ENCODE data around the gene MADD.

The MADD gene

GRCh38 chr11:47350315-47350714, 80.4 kb downstream of the MADD start:
- no peaks in the 10 kb centered on the region for H3K9me3 ChIP-seq (ENCODE audit: insufficient read depth, low read length, severe bottlenecking)
- ATAC-seq (ENCODE audit: insufficient read depth, low read depth) (no peak), DNase-seq (no peak)
- H2AFZ ChIP-seq (ENCODE audit: low read depth, low read length) = no peak overlapping the region
- TF ChIP-seq EZH2 (IDR thresholded peaks at IDR 0.05; ENCODE audit: borderline replicate concordance, low read depth, low read length, severe bottlenecking) = no peak
- TF ChIP-seq CTCF (IDR thresholded peaks at IDR 0.05; ENCODE audit: borderline replicate concordance, extremely low read depth, low read length, poor library complexity, severe bottlenecking) = no peak
- no peaks in the 10 kb centered on the region for H4K20me1 ChIP-seq (ENCODE audit: insufficient read depth, low read length)
- no peak overlapping the region for H3K4me2 ChIP-seq (ENCODE audit: insufficient read depth, low read length)
- no peaks in the 10 kb centered on the region for H3K4me1 ChIP-seq (ENCODE audit: insufficient read depth, low read length)
- H3K79me2 ChIP-seq (ENCODE audit: insufficient read depth, low read length) = no peaks in the 10 kb centered on the region
- H3K9ac ChIP-seq (ENCODE audit: low read depth, low read length) = no peak overlapping the region
- no peaks in the 10 kb centered on the region for H3K27me3 ChIP-seq (ENCODE audit: insufficient read depth, low read length, poor library complexity)
- H3K4me3 ChIP-seq (ENCODE audit: low read depth in 1 of 2, low read length in 2 of 2) = no peak overlapping the region
- H3K27ac ChIP-seq (ENCODE audit: low read length) = no peak overlapping the region
- no peaks in the 10 kb centered on the region for H3K36me3 ChIP-seq (ENCODE audit: insufficient read depth, low read length)

- Histone ChIP-seq H2AFZ (ENCODE audit: low read depth, low read length) (no peak overlapping the region), H3K4me3 (ENCODE audit: low read depth in 1 of 2, low read length in 2 of 2) (no peak overlapping the region), H3K36me3 (ENCODE audit: insufficient read depth, low read length) (no peaks in the 10 kb centered on the region), H3K27ac (ENCODE audit: low read length) (no peak overlapping the region), H3K27me3 (ENCODE audit: insufficient read depth, low read length, poor library complexity) (no peaks in the 10 kb centered on the region), H3K9ac (ENCODE audit: low read depth, low read length) (no peak overlapping the region), H3K79me2 (ENCODE audit: insufficient read depth, low read length) (no peaks in the 10 kb centered on the region), H3K4me2 (ENCODE audit: insufficient read depth, low read length) (no peak overlapping the region), H3K4me1 (ENCODE audit: insufficient read depth, low read length) (no peaks in the 10 kb centered on the region), H3K9me3 (ENCODE audit: insufficient read depth, low read length, severe bottlenecking) (no peaks in the 10 kb centered on the region), H4K20me1 (ENCODE audit: insufficient read depth, low read length) (no peaks in the 10 kb centered on the region)
- TF ChIP-seq EZH2 (IDR thresholded peaks at IDR 0.05; ENCODE audit: borderline replicate concordance, low read depth, low read length, severe bottlenecking) (no peak), CTCF (IDR thresholded peaks at IDR 0.05; ENCODE audit: borderline replicate concordance, extremely low read depth, low read length, poor library complexity, severe bottlenecking) (no peak)
- no peak for ATAC-seq (ENCODE audit: insufficient read depth, low read depth)
- no peak for DNase-seq
Observed at GRCh38 chr11:47351156-47352126, 81.5 kb downstream of the MADD start.

GRCh38 chr11:47352556-47352955, 82.6 kb downstream of the MADD start, which contains the start of gene MYBPC3:
Gene MYBPC3 (minus strand): TSS chr11:47352702. CDS start chr11:47352647, 55 bp downstream.
- no peaks in the 10 kb centered on the region for H3K79me2 ChIP-seq (ENCODE audit: insufficient read depth, low read length)
- DNase-seq = no peak
- no peaks in the 10 kb centered on the region for H3K9me3 ChIP-seq (ENCODE audit: insufficient read depth, low read length, severe bottlenecking)
- no peak within 1 kb of the TSS for H3K4me2 ChIP-seq (ENCODE audit: insufficient read depth, low read length)
- H3K9ac ChIP-seq (ENCODE audit: low read depth, low read length) = no peak within 1 kb of the TSS
- no peaks in the 10 kb centered on the region for H3K36me3 ChIP-seq (ENCODE audit: insufficient read depth, low read length)
- TF ChIP-seq CTCF (IDR thresholded peaks at IDR 0.05; ENCODE audit: borderline replicate concordance, extremely low read depth, low read length, poor library complexity, severe bottlenecking) (no peak), EZH2 (IDR thresholded peaks at IDR 0.05; ENCODE audit: borderline replicate concordance, low read depth, low read length, severe bottlenecking) (no peak)
- no peaks in the 10 kb centered on the region for H4K20me1 ChIP-seq (ENCODE audit: insufficient read depth, low read length)
- H3K27ac ChIP-seq (ENCODE audit: low read length) = no peak within 1 kb of the TSS
- no peak for ATAC-seq (ENCODE audit: insufficient read depth, low read depth)
- H3K4me3 ChIP-seq (ENCODE audit: low read depth in 1 of 2, low read length in 2 of 2) = no peak within 1 kb of the TSS
- H3K4me1 ChIP-seq (ENCODE audit: insufficient read depth, low read length) = no peaks in the 10 kb centered on the region
- H2AFZ ChIP-seq (ENCODE audit: low read depth, low read length) = no peak within 1 kb of the TSS
- H3K27me3 ChIP-seq (ENCODE audit: insufficient read depth, low read length, poor library complexity) = no peaks in the 10 kb centered on the region

Measured in DND-41 (cell line).